Nephron (organoid): ENCODE data around the gene NEU2.
A peak's percentile ranks its signal among the peaks of the same experiment; 100 is the strongest.

Experiments used
- H3K27ac Mint-ChIP-seq, 3 experiments: 2 replicates each; pipeline ENCODE4 v1.8.0; 2020; ENCODE audit warnings: mixed read lengths in 3 of 3, mild to moderate bottlenecking in 2 of 3, moderate library complexity in 1 of 3
- H3K27me3 Mint-ChIP-seq: 2 replicates; pipeline ENCODE4 v1.8.0; 2021; ENCODE audit warnings: low read depth, mild to moderate bottlenecking, moderate library complexity, mixed read lengths
- H3K36me3 Mint-ChIP-seq: 2 replicates; pipeline ENCODE4 v1.8.0; 2020; ENCODE audit warnings: low read depth, mixed read lengths
- H3K4me1 Mint-ChIP-seq: 2 replicates; pipeline ENCODE4 v1.8.0; 2020; ENCODE audit warnings: mixed read lengths
- H3K4me3 Mint-ChIP-seq, 3 experiments: 2 replicates each; pipeline ENCODE4 v1.8.0; 2020; ENCODE audit warnings: mild to moderate bottlenecking in 3 of 3, mixed read lengths in 3 of 3, moderate library complexity in 2 of 3
- H3K9me3 Mint-ChIP-seq: 2 replicates; pipeline ENCODE4 v1.8.0; 2020; ENCODE audit warnings: mixed read lengths
- TF ChIP-seq, protein P1 (sequence below), 3 experiments: fragments of 200-600 bp; sonication (generic); IDR thresholded peaks; one replicate each; pipeline ENCODE4 v1.5.0; 2021; ENCODE audit warnings: antibody characterized with exemption in 3 of 3; ENCODE audit not compliant: unreplicated experiment in 3 of 3

NEU2 gene

DNA sequence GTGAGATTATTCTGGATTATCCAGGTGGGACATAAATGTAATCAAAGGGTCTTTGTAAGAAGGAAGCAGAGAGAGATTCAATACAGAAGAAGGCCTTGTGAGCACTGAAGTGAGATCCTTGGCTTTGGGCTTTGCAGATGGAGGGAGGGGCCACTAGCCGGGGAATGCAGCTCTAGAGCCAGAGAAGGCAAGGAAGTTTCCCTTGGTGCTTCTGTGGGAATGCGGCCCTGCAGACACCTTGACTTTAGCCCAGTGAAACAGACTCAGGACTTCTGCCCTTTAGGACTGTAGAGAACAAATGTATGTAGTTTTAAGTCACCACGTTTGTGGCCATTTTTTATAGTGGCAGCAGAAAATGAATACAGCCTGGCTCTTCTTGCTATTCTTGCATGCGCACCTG, 8.1 kb downstream of the NEU2 start:
- no peaks in the 10 kb centered on the region for H3K27me3 Mint-ChIP-seq
- TF ChIP-seq, protein P1, sequence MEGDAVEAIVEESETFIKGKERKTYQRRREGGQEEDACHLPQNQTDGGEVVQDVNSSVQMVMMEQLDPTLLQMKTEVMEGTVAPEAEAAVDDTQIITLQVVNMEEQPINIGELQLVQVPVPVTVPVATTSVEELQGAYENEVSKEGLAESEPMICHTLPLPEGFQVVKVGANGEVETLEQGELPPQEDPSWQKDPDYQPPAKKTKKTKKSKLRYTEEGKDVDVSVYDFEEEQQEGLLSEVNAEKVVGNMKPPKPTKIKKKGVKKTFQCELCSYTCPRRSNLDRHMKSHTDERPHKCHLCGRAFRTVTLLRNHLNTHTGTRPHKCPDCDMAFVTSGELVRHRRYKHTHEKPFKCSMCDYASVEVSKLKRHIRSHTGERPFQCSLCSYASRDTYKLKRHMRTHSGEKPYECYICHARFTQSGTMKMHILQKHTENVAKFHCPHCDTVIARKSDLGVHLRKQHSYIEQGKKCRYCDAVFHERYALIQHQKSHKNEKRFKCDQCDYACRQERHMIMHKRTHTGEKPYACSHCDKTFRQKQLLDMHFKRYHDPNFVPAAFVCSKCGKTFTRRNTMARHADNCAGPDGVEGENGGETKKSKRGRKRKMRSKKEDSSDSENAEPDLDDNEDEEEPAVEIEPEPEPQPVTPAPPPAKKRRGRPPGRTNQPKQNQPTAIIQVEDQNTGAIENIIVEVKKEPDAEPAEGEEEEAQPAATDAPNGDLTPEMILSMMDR (IDR thresholded peaks at IDR 0.05; ENCODE audit: unreplicated experiment in 3 of 3): no peak
- no peaks in the 10 kb centered on the region for H3K9me3 Mint-ChIP-seq
- no peaks in the 10 kb centered on the region for H3K36me3 Mint-ChIP-seq
- peaks cover 8% of the 10 kb centered on the region for H3K4me1 Mint-ChIP-seq
- H3K27ac Mint-ChIP-seq: no peak overlapping the region
- no peak overlapping the region for H3K4me3 Mint-ChIP-seq

DNA sequence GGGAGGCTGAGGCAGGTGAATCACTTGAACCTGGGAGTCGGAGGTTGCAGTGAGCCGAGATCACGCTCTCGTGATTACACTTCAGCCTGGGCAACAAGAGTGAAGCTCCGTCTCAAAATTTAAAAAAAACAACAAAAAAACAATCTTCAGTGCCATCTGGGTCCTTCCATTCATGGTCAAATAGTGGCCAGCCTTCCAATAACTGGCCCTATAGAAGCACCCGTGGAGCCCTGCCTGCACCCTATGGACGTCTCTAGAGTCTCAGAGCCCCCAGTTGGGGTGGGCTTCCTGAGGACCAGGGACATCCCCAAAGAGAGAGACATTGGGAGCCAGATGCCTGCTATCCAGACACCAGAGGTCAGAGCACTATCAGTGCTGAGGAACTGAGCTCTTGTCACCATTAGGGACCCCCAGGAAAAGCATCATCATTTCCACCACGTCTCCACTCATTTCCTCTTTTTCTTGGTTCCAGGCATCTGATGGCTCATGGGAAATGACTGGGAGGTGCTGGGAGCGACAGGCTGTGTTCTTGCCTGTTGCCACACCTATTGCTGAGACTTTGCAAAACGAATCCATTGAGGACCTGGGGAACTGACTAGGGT, 9.4 kb downstream of the NEU2 start:
- Mint-ChIP-seq H3K4me3 (no peak overlapping the region), H3K27ac (no peak overlapping the region), H3K4me1 (peaks cover 8% of the 10 kb centered on the region), H3K27me3 (no peaks in the 10 kb centered on the region), H3K36me3 (no peaks in the 10 kb centered on the region), H3K9me3 (no peaks in the 10 kb centered on the region)
- TF ChIP-seq, protein P1 (IDR thresholded peaks at IDR 0.05; ENCODE audit: unreplicated experiment in 3 of 3): no peak

- Mint-ChIP-seq H3K4me3 (no peak overlapping the region), H3K27ac (no peak overlapping the region), H3K4me1 (peaks cover 8% of the 10 kb centered on the region), H3K36me3 (no peaks in the 10 kb centered on the region), H3K9me3 (no peaks in the 10 kb centered on the region), H3K27me3 (no peaks in the 10 kb centered on the region)
- TF ChIP-seq, protein P1 (IDR thresholded peaks at IDR 0.05; ENCODE audit: unreplicated experiment in 3 of 3): no peak
These were observed 10.1 kb downstream of the NEU2 start for GRCh38 chr2:233042549-233042948.

DNA sequence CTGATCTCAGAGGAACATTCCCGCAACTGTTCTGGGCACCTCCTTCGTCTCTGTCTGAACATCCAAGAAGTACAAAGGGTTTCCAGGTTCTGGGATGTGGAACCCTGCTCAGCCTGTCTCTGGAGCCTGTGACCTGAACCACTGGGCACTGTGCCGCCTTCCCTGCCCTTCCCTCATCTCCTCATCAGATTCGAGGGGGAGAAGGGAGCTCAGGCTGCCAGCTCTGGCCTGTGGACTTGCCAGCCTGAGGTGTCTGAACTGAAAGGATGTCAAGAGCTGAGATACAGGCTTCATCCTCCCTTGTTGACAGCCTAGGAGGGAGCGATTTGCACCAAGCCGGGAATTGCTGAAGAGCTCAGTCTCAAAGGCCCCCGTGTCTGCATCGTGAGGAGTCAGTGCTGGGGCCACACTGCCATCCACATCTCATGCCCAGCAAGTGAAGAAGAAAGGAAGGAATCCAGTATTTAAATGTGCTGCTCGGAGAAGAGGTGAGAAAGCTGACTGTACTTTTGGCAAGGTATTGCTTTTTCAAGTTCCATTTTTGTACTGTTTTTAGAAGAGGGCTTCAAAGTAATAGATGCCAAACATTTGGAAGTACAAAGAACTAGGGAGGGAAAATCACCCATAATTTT, 12.6 kb downstream of the NEU2 start:
- Mint-ChIP-seq H3K27ac (peak overlapping the region in 1 of 3 experiments; percentile 28), H3K4me3 (no peak overlapping the region), H3K36me3 (no peaks in the 10 kb centered on the region), H3K27me3 (peaks cover 7% of the 10 kb centered on the region), H3K9me3 (no peaks in the 10 kb centered on the region), H3K4me1 (peaks cover 24% of the 10 kb centered on the region)
- TF ChIP-seq, protein P1 (IDR thresholded peaks at IDR 0.05; ENCODE audit: unreplicated experiment in 3 of 3): no peak

- Mint-ChIP-seq H3K27ac (no peak overlapping the region), H3K36me3 (no peaks in the 10 kb centered on the region), H3K9me3 (no peaks in the 10 kb centered on the region), H3K27me3 (peaks cover 24% of the 10 kb centered on the region), H3K4me3 (no peak overlapping the region), H3K4me1 (peaks cover 29% of the 10 kb centered on the region)
- TF ChIP-seq, protein P1 (IDR thresholded peaks at IDR 0.05; ENCODE audit: unreplicated experiment in 3 of 3): no peak
These were observed 14.7 kb downstream of the NEU2 start for GRCh38 chr2:233047206-233047605.

DNA sequence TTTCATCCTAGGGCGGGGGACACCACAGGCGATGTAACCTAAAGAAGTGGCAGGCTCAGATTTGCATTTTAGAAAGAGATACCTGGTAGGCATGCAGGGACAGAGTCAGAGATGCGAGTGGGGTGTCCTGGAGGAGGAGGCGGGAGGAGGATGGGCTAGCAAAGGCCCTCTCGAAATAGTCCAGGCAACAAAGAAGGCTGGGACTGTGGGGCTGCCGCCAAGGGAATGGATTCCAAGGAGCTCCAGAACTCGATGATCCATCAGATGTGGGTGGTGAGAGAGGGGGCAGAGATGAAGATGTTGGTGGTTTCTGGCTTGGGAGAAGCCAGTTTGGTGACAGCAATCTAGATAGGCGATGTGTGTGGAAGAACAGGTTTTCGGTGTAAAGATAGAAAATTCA, 15.2 kb downstream of the NEU2 start:
- no peak overlapping the region for H3K4me3 Mint-ChIP-seq
- H3K4me1 Mint-ChIP-seq: peaks cover 29% of the 10 kb centered on the region
- peak overlapping the region in 1 of 3 experiments; percentile 1 for H3K27ac Mint-ChIP-seq
- TF ChIP-seq, protein P1 (IDR thresholded peaks at IDR 0.05; ENCODE audit: unreplicated experiment in 3 of 3): no peak
- H3K9me3 Mint-ChIP-seq: no peaks in the 10 kb centered on the region
- peaks cover 26% of the 10 kb centered on the region for H3K27me3 Mint-ChIP-seq
- no peaks in the 10 kb centered on the region for H3K36me3 Mint-ChIP-seq
